Left ventricle myocardium inferior (tissue), 1 donor: Measurements from ENCODE around the gene CTPS1. TPM values are rescaled to one million over a fixed set of nuclear protein-coding genes. Genes with fewer than 3 reads are reported as not detected.

Experiments
- DNase-seq: peaks from one replicate; pipeline ENCODE4 v3.0.0-alpha.2; 2020
- H3K27ac ChIP-seq: fragments of 200-600 bp; replicated peaks from 2 replicates; pipeline ENCODE4 v1.8.0; 2021
- H3K27me3 ChIP-seq: fragments of 200-600 bp; 2 replicates; pipeline ENCODE4 v1.8.0; 2021; ENCODE audit warnings: low read depth
- H3K36me3 ChIP-seq: fragments of 200-600 bp; 2 replicates; pipeline ENCODE4 v1.8.0; 2021
- H3K4me1 ChIP-seq: fragments of 200-600 bp; 2 replicates; pipeline ENCODE4 v1.8.0; 2021
- H3K4me3 ChIP-seq: fragments of 200-600 bp; 2 replicates; pipeline ENCODE4 v1.8.0; 2021; ENCODE audit warnings: mild to moderate bottlenecking, moderate library complexity
- H3K9me3 ChIP-seq: fragments of 200-600 bp; replicated peaks from 2 replicates; pipeline ENCODE4 v1.8.0; 2021
- CTCF ChIP-seq: fragments of 200-600 bp; IDR thresholded peaks from 2 replicates; pipeline ENCODE4 v1.8.0; 2021; ENCODE audit warnings: antibody characterized with exemption, mild to moderate bottlenecking, borderline replicate concordance
- intact Hi-C: fragments of 100-400 bp; cut with micrococcal nuclease; formaldehyde crosslinking; loops from one replicate; pipeline ENCODE4 v1.11.0; 2022
- total RNA-seq: library from RNA; stranded (reverse); fragmentation: NEBNext Ultra II Directional; extraction: Animal tissue kit (Norgen Biotek cat#: 25700); gene quantifications from one replicate; pipeline ENCODE4 v1.2.1, GENCODE V29; 2021
- donor health status: DM: no; HTN: yes; CAD: no; lungs with severe emphysema.

Gene CTPS1
- total RNA-seq, 1 donor from 2014 or later, result 7.1 TPM

DNA sequence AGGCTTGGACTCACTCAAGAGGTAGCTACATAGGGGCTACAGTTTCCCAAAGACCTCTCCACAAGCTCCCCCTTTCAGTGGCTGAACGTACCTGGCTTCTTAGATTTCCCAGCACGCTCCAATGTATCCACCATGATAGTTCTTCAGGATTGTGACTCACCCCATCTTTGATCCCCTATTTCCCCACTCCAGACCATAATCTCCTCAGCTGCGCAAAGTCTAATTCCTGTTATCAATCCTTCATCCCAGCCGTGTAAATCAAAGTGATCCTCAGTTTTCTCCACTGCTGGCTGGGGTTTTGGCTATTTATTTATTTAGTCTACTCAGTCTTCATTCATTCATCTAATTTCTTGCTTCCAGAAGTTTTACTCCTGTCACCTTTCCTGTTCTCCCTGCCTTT is 13.1 kb upstream of the CTPS1 start:
- no peaks in the 10 kb centered on the region for H3K27me3 ChIP-seq
- no peak for TF ChIP-seq CTCF
- H3K4me1 ChIP-seq, result no peaks in the 10 kb centered on the region
- no peaks in the 10 kb centered on the region for H3K9me3 ChIP-seq
- intact Hi-C loops, result no loop called here
- H3K4me3 ChIP-seq, result no peak overlapping the region
- H3K36me3 ChIP-seq, result no peaks in the 10 kb centered on the region
- no peak for DNase-seq
- no peak overlapping the region for H3K27ac ChIP-seq

DNA sequence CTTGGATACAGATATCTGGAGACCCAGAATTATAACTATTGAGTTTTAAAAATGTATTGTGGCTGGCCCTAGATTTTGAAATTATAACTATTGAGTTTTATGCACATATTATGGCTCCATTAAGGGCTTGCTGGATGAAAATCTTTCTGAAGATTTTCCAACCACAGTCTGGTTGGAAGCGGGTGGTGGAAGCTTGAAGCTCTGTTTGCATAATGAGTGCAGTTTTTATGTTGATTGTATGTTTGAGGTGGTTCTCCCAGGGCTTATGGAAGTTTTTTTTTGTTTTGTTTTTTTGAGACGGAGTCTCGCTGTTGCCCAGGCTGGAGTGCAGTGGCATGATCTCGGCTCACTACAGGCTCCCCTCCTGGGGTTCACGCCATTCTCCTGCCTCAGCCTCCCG is 10.1 kb upstream of the CTPS1 start:
- Histone ChIP-seq H3K9me3 (no peaks in the 10 kb centered on the region), H3K27ac (no peak overlapping the region), H3K4me1 (no peaks in the 10 kb centered on the region), H3K36me3 (no peaks in the 10 kb centered on the region), H3K27me3 (no peaks in the 10 kb centered on the region), H3K4me3 (no peak overlapping the region)
- intact Hi-C loops, result no loop called here
- no peak for DNase-seq
- no peak for TF ChIP-seq CTCF

DNA sequence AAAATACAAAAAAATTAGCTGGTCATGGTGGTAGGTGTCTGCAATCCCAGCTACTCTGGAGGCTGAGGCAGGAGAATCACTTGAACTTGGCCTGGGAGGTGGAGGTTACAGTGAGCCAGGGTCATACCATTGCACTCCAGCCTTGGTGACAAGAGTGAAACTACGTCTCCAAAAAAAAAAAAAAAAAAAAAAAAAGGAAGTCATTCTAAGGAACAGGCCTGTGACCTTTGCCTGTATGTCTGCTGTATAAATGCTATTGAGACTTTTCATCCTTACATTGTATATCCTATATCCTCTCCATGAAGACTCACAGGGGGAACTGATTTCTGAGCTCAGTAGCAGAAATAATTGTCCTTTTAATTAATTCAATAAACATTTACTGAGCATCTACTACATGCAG is 7.5 kb upstream of the CTPS1 start:
- no peak for TF ChIP-seq CTCF
- Histone ChIP-seq H3K36me3 (no peaks in the 10 kb centered on the region), H3K9me3 (no peaks in the 10 kb centered on the region), H3K4me3 (no peak overlapping the region), H3K27me3 (no peaks in the 10 kb centered on the region), H3K4me1 (no peaks in the 10 kb centered on the region), H3K27ac (no peak overlapping the region)
- no peak for DNase-seq
- intact Hi-C loops, result no loop called here

DNA sequence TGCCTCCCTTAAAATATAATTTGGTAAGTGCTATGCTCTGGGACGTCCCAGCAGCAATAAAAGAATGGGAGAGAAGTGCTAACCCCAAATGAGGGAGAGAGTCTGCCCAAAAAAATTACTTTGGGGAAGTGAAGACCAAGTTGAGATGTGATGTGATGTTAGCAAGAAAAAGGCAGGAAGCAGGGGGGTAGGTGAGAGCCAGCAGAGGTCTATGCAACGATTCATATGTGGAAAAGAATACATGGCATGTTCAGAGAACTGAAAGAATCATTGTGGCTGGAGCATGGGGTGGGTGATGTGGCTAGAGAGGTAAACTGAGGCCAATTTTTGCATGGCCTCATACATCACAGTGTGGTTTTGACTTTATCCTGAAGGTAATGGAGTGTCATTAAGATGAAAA is 5.6 kb upstream of the CTPS1 start:
- Histone ChIP-seq H3K27me3 (no peaks in the 10 kb centered on the region), H3K4me3 (no peak overlapping the region), H3K4me1 (peaks cover 1% of the 10 kb centered on the region), H3K9me3 (no peaks in the 10 kb centered on the region), H3K36me3 (no peaks in the 10 kb centered on the region), H3K27ac (no peak overlapping the region)
- intact Hi-C loops, result no loop called here
- no peak for DNase-seq
- TF ChIP-seq CTCF, result no peak

GRCh38 chr1:40974945-40975344 is 4.6 kb upstream of the CTPS1 start:
- Histone ChIP-seq H3K4me3 (no peak overlapping the region), H3K36me3 (no peaks in the 10 kb centered on the region), H3K9me3 (no peaks in the 10 kb centered on the region), H3K27me3 (no peaks in the 10 kb centered on the region), H3K4me1 (peaks cover 9% of the 10 kb centered on the region), H3K27ac (no peak overlapping the region)
- intact Hi-C loops, result no loop called here
- no peak for TF ChIP-seq CTCF
- DNase-seq, result no peak
